ENCODE measurements around the gene FBXO10.
A peak's percentile ranks its signal among the peaks of the same experiment; 100 is the strongest.

Gene FBXO10

DNA sequence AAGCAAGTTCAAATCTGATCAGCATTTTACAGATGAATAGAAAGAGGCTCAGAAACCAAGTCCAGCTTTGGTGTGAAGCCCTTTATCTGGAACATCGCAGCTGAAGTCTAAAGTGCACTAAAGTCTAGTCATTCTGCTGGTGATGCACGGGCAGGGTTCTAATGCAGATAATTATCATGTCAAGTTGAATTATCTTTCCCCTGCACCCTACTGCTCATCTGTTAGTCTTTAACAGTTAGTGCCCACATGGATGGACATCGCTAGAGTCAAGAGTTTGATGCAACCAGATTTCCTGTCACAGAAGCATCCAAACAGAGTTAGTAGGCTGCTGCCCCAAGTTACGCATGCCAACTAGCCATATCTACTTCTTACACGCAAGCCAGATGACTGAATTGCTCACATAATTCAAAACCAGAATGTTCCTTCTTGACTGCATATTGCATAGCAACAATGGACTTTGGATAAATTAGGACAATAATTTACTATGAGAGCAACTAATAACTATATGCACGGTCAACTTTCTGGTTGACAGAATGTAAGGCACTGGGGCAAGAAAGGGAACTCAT is 17.8 kb upstream of the FBXO10 start:
- DNase-seq: no peak

DNA sequence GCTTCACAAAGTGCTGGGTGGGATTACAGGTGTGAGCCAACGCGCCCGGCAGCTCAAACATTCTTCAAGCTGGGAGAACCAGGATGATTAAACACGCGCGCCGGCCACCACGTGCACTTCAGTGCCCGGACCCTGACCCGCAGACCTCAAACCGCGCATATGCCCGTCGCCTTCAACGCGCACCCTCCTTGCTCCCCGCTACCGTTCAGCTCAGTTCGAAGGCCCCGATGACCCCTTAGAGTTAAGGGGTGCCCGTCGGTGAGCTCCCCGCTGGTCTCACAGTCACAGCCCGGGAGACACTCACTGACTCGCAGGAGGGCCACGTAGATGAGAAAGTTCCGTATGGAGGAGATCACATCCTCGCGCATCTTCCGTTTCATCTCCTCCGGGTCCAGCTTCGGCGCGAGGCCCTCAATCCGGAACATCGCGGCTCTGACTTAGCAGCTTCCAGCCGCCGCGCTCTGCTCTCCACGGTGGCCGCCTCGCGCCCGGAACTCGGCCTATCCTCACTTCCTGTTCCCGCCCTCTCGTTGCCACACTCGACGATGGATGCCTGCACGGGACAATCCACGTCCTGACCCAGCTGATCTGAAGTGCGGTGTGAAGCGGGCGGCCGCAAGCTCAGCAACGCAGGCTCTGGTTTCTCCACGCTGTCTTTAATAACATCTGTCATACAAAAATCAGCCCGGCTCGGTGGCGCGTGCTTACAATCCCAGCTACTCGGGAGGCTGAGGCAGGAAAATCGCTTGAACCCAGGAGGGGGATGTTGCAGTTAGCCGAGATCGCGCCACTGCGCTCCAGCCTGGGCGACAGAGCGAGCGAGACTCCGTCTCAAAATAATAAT is 16.1 kb upstream of the FBXO10 start, which contains the start of gene TOMM5:
Gene TOMM5 (minus strand): TSS at position 490 of the 844 bp plus-strand sequence. CDS start 65 bp downstream, at position 425.
- peak; percentile 92 to 96 (median 95) for DNase-seq

DNA sequence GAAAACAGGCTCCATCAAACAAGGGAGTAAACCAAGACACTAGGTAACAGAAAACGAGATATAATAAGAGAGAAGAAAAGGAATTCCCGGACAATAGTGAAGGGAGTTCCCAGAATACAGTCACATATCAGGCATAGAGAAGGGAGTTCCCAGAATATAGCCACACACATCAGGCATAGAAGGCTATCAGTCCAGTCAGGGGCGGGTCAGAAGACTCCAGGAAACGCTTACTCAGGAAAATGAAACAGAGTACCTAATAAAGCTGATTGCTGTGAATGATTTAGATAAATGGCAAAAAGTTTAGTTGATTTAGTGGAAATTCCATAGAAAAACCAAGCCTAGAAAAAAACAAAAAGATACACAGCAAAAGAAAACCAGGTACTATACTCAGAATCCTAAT is 11.3 kb upstream of the FBXO10 start:
- DNase-seq: no peak

DNA sequence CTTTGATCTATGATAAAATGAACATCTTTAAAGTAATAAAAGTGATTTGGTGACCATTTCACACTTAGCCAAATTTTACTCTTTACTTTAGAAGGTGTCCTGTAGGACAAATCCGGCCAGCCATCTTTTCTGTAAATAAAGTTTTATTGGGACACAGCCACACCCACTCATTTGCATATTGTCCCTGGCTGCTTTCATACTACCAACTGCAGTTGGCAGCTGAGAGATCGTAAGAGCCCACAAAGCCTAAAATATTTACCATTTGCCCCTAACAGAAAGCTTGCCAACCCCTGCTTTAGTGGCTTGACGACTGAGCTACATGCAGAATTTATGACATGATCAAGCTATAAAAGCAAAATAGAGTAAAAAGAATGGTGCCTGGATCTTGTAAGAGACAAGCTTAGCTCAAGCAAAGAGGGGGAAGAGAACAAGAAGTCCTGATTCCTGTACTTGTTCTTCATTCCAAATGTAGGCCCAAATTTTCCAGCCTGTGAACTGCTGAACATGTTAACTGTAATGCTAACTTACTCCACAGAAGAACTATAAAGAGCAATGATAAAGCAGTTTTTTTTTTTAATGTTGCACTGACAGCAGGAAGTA is 7.4 kb upstream of the FBXO10 start:
- DNase-seq: no peak

DNA sequence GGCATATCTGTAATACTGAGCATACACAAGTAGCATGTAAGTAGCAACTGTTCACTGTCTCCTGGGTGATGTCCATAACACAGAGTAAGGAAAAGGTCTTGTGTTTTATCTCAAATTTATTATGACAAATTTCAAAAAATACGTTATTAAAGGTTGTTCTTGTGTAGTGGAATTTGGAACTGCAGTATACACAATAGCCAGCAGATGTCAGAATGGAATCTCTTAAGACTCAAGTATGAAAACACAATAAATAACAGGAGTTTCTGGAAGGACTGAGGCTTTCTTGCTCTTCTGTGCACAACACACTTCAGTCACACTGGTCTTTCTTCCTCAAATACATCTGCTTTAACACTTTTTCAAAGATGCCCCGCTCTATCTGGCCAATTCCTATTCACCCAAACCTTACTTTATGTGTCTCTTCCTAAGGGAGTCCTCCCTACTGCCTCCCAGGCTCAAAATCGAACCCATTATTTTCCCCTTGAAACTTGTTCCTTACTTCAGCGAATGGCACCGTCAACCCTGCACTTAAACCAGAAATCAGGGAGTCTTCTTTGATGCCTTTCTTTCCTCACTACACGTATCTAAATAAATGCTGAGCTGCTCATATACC is 6.5 kb upstream of the FBXO10 start:
- peak; percentile 40 to 69 (median 51) for DNase-seq

DNA sequence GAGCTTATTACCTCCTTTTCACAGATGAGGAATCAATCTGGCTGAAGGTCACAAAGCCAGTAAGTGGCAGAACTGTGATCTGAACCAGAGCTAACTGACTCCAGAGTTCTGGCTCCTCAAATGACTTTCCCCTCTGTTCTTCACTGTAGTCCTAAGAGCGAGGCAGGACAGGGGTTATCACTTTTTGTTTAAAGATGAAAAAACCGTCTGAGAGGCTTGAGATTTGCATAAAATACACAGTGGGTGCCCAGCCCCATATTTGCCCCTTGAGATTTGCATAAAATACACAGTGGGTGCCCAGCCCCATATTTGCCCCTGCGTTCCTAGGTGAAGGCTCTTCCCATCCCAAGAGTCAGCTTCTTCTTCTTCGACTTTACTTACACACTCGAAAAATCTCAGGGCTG is 667 bp downstream of the FBXO10 start:
- DNase-seq: peak in 1 of 4 experiments; percentile 23

DNA sequence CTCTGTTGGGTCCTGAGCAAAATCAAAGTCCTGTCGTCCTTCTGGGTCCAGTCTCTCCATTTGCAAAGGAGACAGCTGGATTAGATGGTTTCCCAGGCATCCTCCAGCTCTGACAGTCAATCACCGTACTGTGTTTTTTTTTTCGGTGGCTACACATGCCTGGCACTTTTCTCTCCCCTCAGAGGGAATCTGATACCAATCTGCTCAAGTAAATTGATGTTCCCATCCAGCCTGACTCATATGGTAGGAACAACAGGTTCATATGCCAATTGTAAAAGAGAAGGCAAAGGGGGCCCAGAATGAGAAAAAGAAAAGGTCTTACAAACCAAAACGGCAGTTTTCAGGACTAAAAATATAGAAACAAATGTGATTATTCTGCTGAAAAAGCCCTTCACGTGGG is 1.2 kb downstream of the FBXO10 start:
- DNase-seq: no peak

DNA sequence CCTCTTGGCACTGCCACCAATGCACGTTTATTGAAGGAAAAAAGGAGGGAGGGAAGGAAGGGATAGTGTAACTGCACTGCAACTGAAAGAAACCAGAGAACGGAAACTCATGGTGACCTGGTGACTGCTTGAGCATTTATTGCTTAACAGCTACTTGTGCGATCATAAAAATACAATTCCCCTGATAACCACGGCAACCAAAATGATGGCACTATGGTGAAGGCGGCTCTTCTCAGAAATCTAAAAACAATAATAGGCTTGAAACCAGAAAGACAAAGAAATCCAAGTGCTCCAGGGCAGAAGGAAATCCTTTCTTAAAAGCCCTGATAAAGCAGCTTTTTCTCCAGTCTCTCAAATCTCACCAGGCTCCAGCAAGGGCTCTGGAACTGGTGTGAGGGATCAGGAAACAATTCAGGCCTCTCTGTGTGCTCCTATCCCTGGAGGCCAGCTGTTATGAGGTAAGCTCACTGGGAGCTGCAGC is 1.9 kb downstream of the FBXO10 start:
- DNase-seq: peak; percentile 25 to 46 (median 34)

DNA sequence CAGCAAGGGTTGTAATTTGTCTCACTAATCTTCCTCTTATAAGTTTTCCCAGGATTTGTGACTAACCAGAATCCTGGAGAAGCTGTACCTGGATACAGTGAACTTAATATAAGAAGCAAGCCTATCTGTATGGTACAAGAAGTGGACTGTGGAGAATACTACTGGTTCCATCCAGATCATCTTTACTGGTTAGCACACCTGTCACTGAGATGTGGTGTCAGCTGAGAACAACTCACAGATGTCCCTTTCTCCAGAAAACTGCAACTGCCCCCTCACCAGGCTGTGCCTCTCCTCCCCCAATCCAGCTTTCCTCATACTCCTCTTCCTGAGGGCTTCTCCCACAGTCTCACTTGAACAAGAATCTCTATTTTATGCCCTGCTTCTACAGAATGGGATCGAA is 4.9 kb downstream of the FBXO10 start:
- DNase-seq: no peak

DNA sequence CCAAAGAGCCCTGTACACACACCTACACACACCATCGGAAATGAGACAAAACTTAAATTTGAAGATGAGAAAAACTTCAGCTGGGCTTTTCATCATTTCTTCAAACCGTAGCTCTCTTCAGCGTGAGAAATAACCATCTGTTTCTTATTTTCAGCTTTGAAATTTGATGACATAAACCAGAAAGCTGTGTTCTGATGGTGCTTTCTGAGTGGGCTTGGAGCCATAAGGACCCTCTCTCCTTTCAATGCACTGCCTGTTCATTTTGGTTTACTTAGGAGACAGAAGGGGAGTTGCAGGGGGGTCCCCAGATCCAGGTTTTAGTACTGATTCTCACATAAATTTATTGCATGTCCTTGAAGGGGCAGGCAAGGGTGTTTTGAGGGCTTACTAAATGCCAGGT is 9.5 kb downstream of the FBXO10 start:
- no peak for DNase-seq

DNA sequence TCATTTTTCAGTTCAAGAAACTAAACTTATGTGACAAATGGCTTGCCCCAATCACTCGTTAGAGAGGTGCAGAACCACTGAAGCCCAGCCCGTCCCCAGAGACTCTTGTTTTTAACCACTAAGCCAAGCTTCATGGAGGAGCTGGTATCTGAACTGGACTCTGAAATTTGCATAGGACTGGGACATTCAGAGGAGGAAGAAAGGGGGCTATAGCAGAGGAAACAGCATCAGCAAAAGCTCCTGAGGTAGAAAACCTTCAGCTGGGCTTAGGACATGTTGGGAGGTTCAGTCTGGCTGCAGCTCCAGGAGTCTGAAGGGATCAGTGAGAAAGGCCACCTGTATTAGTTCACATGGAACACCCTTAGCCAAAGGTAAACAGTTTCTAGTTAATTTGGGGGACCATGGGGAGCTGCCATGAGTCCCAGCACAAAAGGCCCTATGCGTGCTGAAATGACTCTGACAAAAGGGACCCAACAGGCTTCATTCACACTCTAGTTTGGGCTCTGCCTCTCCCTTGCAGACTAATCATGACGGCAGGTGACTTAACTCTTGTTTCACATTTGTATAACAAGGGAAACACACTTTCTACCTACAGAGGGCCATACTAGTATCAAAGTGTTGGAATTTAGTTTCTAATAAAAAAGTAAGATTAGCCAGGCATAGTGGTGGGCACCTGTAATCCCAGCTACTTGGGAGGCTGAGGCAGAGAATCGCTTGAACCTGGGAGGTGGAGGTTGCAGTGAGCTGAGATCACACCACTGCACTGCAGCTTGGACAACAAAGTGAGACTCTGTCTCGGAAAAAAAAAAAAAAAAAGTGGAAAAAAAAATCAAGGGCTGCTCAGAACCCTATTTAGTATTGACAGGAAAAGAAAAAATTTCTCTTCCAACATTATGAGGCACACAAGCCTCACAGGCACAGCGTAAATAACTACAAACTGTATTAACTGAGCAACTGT is 10.2 kb downstream of the FBXO10 start:
- DNase-seq: no peak

DNA sequence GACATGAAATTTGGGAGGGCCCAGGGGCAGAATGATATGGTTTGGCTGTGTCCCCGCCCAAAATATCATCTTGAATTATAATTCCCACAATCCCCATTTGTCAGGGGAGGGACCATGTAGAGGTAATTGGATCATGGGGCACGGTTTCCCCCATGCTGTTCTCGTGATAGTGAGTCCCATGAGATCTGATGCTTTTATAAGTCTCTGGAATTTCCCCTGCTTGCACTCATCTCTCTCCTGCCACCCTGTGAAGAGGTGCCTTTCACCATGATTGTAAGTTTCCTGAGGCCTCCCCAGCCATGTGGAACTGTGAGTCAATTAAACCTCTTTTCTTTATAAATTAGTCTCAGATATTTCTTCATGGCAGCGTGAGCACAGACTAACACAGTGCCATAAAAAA is 11.3 kb downstream of the FBXO10 start:
- DNase-seq: no peak

DNA sequence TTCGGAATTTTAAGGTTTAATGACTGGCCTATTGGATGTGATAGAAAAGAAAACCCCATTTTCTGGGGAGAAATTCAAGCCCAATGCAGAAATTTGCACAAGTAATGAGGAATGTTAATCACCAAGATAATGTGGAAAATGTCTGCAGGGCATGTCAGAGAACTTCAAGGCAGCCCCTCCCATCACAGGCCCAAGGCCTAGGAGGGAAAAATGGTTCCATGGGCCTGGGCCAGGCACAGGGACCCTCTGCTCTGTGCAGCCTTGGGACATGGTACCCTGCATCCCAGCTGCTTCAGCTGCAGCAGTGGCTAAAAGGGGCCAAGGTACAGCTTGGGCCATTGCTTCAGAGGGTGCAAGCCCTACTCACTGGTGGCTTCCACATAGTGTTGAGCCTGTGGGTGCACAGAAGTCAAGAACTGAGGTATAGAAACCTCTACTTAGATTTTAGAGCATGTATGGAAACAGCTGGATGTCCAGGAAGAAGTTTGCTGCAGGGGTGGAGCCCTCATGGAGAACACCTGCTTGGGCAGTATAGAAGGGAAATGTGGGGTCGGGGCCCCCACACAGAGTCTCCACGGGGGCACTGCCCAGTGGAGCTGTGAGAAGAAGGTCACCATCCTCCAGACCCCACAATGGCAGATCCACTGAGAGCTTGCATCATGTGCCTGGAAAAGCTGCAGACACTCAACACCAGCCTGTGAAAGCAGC is 12.2 kb downstream of the FBXO10 start:
- no peak for DNase-seq

DNA sequence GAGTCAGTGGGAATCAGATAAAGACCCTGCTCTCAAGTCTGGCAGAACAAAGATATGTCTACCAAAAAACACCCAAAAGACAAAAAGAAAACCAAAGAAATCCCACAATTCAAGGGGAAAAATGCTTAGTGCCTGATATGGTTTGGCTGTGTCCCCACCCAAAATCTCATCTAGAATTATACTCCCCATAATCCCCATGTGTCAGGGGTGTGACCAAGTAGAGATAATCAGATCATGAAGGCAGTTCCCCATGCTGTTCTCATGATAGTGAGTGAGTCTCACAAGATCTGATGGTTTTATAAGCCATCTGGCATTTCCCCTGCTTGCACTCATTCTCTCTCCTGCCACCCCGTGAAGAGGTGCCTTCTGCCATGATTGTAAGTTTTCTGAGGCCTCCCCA is 13.4 kb downstream of the FBXO10 start:
- peak in 1 of 4 experiments; percentile 19 for DNase-seq

DNA sequence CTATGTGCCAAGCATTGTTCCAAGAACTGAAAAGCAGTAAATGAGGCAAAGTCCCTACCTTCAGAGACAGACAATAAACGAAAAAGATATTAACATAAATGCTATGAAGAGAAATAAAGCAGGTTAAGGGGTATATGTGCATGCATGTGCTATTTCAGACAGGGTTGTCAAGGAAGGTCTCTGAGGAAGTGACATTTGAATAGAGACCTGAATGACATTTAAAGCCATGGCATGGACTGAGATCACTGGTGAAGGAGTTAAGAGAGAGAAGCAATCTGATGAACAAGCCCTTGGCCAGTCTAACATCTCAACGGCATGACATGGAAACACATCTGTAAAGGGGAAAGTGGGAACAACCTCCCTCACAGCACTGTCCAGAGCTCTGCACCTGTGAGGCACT is 14.5 kb downstream of the FBXO10 start:
- DNase-seq: peak in 1 of 4 experiments; percentile 3

DNA sequence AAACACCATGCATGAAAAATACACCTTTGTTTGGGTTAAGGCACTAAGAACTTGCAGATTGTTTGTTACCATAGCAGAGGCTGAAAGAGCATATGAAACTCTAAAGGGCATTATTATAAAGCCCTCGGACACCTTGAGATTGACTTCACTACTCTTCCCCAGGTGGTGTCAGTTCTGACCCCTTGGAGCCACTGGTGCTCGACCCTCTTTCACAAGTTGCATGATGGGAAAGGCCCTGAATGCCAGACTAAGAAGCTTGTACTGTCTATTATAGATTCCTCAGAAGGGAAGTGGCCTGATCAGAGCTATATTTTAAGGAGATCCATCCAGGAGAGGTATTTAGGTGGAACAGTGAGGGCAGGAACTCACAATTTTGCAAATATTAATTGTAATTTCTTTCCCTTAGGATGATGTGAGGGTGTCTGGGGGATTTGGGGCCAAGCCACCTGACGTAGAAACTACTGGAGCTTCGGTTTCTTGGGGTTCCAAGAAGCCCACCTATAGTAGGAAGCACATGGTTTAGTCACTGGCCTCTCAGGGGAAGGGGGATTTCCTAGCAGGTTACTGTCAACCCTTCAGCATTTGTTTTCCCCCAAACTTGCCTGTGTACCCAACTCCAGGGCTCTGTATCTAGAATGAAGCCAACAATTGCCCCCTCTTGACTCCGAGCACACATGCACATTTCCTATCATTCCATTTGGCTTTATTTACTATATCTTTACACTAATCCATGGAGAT is 16.2 kb downstream of the FBXO10 start:
- DNase-seq: no peak

DNA sequence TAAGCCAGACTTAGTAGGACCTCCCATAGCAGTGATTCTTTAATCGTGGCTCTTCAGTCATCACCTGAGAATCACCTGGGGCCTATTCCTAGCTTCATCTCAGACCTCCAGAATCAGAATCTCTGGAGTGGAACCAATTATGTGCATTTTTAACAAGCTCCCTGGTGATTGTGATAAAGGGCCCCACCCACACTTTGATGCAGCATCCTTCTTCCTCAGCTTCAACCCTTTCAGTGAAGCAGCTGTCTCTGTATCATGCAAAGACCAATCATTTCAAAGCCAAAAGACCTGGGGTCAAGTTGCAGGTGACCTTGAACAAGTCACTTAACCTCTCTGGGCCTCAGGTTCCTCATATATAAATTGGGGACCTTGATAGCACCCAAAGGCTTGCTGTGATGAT is 17.1 kb downstream of the FBXO10 start:
- no peak for DNase-seq

DNA sequence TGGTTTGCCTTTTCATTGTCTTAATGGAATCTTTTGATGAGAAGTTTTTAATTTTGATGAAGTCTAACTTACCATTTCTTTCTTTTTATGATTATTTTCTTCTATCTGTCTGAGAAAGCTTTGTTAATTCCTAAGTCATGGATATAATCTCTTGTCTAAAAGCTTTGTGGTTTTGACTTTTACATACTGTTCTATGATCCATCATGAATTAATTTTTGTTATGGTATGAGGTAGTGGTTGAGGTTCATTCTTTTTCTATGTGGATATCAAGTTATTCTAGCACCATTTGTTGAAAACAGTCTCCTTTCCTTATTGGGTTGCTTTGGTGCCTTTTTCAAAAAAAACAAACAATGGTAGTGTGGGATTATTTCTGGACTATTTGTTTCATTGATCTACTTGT is 20.4 kb downstream of the FBXO10 start:
- DNase-seq: no peak

DNA sequence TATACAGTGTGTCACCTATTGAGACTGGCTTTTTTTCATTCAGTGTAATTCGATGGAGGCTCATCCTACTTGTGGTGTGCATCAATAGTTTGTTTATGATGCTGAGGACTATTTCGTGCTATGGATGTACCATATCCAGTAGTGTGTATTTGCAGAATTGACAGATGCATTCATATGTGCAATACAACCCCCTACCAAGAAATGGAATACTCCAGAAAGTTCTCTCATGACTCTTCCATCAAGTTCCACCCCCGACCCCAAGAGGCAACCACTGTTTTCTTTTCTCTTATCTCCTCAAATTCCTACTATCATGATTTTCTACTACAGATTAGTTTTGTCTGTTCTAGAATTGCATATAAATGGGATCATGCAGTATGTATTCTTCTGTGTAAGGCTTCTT is 21.9 kb downstream of the FBXO10 start:
- DNase-seq: no peak

DNA sequence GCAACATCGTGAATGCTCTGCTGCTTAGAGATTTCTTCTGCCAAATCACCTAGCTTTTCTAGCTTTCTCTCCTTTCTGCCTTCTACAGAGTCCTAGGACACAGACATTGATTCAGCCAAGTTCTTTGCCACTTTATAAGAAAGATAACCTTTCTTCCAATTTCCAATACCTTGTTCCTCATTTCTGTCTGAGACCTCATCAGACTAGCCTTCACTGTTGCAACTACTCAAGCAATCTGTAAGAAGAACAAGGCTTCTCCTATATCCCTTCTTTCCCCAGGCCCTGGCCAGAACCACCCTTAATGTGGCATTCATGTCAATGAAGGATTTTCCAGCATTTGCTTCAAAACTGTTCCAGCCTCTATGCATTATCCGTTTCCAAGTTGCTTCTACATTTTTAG is 24.3 kb downstream of the FBXO10 start:
- DNase-seq: peak; percentile 9 to 39 (median 24)

DNA sequence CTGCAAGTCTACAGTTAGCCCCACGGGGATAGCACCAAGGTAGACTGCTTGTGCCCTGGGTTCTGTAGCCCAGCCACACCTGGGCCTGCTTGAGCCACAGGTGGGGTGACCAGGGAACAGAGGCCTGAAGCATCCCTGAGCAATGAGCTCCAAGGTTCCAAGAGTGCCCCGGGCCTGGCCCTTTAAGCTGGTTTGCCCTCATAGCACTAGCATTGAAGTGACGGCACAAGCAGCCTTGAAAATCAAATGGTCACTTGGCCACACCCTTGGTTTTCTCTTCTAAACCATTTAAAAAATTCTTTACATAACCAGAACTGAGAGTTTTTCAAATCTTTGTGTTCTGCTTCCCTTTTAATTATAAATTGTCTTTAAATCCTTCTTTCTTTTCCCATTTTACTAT is 24.7 kb downstream of the FBXO10 start:
- no peak for DNase-seq

Data from suppressor macrophage (primary cell).